HG03196 (cell line): ENCODE measurements around the gene NANOS2.

Experiments used
- ATAC-seq: cut with Tn5 transposase; IDR thresholded peaks from one replicate; pipeline ENCODE4 v1.9.1; 2021; ENCODE audit not compliant: unreplicated experiment

The NANOS2 gene

GRCh38 chr19:45913874-45914830 lies at the start of gene NANOS2:
Gene NANOS2 (minus strand): TSS chr19:45914778. CDS start chr19:45914693, 85 bp downstream.
- no peak for ATAC-seq

- ATAC-seq, result no peak
Observed at GRCh38 chr19:45962021-45962420, 47.4 kb upstream of the NANOS2 start.

GRCh38 chr19:45960595-45961235 lies 46.1 kb upstream of the NANOS2 start:
- ATAC-seq, result no peak

GRCh38 chr19:45959517-45960025 lies 45.0 kb upstream of the NANOS2 start:
- ATAC-seq, result no peak

- ATAC-seq, result no peak
Observed at GRCh38 chr19:45958769-45959516, 44.4 kb upstream of the NANOS2 start.

GRCh38 chr19:45958320-45958719 lies 43.7 kb upstream of the NANOS2 start:
- no peak for ATAC-seq

GRCh38 chr19:45955905-45956608 lies 41.5 kb upstream of the NANOS2 start:
- no peak for ATAC-seq

GRCh38 chr19:45954156-45954555 lies 39.6 kb upstream of the NANOS2 start:
- no peak for ATAC-seq

- ATAC-seq, result no peak
Observed at GRCh38 chr19:45953676-45954075, 39.1 kb upstream of the NANOS2 start.

GRCh38 chr19:45952686-45953505 lies 38.3 kb upstream of the NANOS2 start:
- ATAC-seq, result no peak

GRCh38 chr19:45952341-45952685 lies 37.7 kb upstream of the NANOS2 start:
- ATAC-seq, result no peak

- ATAC-seq, result no peak
Observed at GRCh38 chr19:45947926-45948325, 33.3 kb upstream of the NANOS2 start.

GRCh38 chr19:45940515-45940805 lies 25.9 kb upstream of the NANOS2 start:
- ATAC-seq, result no peak

GRCh38 chr19:45939792-45940514 lies 25.4 kb upstream of the NANOS2 start:
- no peak for ATAC-seq

GRCh38 chr19:45938733-45939319 lies 24.2 kb upstream of the NANOS2 start:
- no peak for ATAC-seq

GRCh38 chr19:45935267-45935666 lies 20.7 kb upstream of the NANOS2 start:
- no peak for ATAC-seq

- ATAC-seq, result no peak
Observed at GRCh38 chr19:45934551-45935230, 20.1 kb upstream of the NANOS2 start.

GRCh38 chr19:45933759-45934158 lies 19.2 kb upstream of the NANOS2 start:
- ATAC-seq, result no peak
